Measurements from ENCODE around the gene OPHN1.
A peak's percentile ranks its signal among the peaks of the same experiment; 100 is the strongest.

The OPHN1 gene

DNA sequence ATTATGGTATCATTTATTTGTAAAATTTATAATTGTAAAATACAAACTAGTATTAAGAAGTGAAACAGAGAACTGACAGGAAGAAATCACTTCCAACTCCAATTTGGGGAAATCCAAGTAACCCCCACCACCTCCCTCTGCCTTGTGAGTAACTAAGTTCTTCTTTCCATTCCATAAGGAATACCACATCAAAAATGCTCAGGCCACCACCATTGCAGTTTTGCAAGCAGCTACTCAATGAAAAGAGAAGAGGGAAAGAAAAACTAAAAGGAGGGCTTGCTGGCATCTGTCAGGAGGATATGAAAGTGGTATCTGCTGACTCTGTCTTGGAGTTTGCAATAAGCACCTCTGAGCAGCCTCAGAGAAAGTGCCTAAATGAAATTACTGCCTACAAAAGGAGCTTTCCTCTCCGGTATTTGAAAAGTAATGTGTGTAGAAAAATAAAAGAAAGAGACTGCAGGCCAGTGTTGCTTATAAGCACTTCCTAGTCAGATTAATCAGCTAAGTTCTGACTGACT lies 228.7 kb downstream of the OPHN1 start:
- H3K9me2 ChIP-seq (replicated peaks; ENCODE audit: insufficient read depth, low read length) = no peaks in the 10 kb centered on the region
- no peak overlapping the region for H3K9ac ChIP-seq (ENCODE audit: low read length)
- TF ChIP-seq, protein P1, sequence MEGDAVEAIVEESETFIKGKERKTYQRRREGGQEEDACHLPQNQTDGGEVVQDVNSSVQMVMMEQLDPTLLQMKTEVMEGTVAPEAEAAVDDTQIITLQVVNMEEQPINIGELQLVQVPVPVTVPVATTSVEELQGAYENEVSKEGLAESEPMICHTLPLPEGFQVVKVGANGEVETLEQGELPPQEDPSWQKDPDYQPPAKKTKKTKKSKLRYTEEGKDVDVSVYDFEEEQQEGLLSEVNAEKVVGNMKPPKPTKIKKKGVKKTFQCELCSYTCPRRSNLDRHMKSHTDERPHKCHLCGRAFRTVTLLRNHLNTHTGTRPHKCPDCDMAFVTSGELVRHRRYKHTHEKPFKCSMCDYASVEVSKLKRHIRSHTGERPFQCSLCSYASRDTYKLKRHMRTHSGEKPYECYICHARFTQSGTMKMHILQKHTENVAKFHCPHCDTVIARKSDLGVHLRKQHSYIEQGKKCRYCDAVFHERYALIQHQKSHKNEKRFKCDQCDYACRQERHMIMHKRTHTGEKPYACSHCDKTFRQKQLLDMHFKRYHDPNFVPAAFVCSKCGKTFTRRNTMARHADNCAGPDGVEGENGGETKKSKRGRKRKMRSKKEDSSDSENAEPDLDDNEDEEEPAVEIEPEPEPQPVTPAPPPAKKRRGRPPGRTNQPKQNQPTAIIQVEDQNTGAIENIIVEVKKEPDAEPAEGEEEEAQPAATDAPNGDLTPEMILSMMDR (IDR thresholded peaks at IDR 0.05; ENCODE audit: low read length) = no peak
- TF ChIP-seq EZH2 (optimal IDR thresholded peaks at IDR 0.05; ENCODE audit: low read depth, low read length) (no peak), EZH2phosphoT487 (IDR thresholded peaks at IDR 0.05; ENCODE audit: low read length) (no peak)
- H3K79me2 ChIP-seq (ENCODE audit: low read length) = no peaks in the 10 kb centered on the region
- no peak overlapping the region for H3K27ac ChIP-seq (ENCODE audit: low read length)
- no peaks in the 10 kb centered on the region for H3F3A ChIP-seq (ENCODE audit: insufficient read depth, low read length)
- H4K20me1 ChIP-seq (ENCODE audit: insufficient read depth, low read length) = no peaks in the 10 kb centered on the region
- H2AFZ ChIP-seq (ENCODE audit: low read length) = no peak overlapping the region
- no peaks in the 10 kb centered on the region for H3K9me3 ChIP-seq (replicated peaks; ENCODE audit: insufficient read depth, low read length)
- H3K4me3 ChIP-seq (ENCODE audit: low read length) = no peak overlapping the region
- no peaks in the 10 kb centered on the region for H3K4me1 ChIP-seq (ENCODE audit: low read length)
- no peak overlapping the region for H3K4me2 ChIP-seq (ENCODE audit: low read depth, low read length)
- H3K27me3 ChIP-seq (replicated peaks; ENCODE audit: insufficient read depth, low read length) = no peaks in the 10 kb centered on the region
- peak; percentile 11 for DNase-seq
- H3K36me3 ChIP-seq (replicated peaks; ENCODE audit: insufficient read depth, low read length) = no peaks in the 10 kb centered on the region

DNA sequence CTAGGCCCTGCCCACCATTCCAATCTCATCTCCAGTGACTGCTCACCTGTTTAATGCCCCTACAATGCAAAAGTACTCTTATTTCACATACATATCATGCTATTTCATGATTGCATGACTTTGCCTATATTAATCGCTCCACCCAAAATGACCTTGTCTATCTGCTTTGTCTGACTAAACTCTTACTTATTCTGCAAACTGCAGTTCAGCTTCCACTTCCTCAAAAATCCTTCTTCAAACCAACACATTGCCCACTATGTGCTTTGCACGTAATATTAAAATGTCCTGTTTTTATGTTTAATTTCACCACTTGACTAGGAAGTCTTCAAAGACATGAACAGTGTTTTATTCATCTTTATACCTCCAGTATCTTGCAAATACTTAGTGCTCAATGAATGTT lies 229.6 kb downstream of the OPHN1 start:
- no peaks in the 10 kb centered on the region for H3F3A ChIP-seq (ENCODE audit: insufficient read depth, low read length)
- no peak overlapping the region for H3K4me3 ChIP-seq (ENCODE audit: low read length)
- no peak overlapping the region for H3K27ac ChIP-seq (ENCODE audit: low read length)
- DNase-seq = no peak
- H3K79me2 ChIP-seq (ENCODE audit: low read length) = no peaks in the 10 kb centered on the region
- H3K4me2 ChIP-seq (ENCODE audit: low read depth, low read length) = no peak overlapping the region
- no peaks in the 10 kb centered on the region for H3K27me3 ChIP-seq (replicated peaks; ENCODE audit: insufficient read depth, low read length)
- no peaks in the 10 kb centered on the region for H3K9me3 ChIP-seq (replicated peaks; ENCODE audit: insufficient read depth, low read length)
- no peak overlapping the region for H3K9ac ChIP-seq (ENCODE audit: low read length)
- TF ChIP-seq, protein P1 (IDR thresholded peaks at IDR 0.05; ENCODE audit: low read length) = no peak
- TF ChIP-seq EZH2phosphoT487 (IDR thresholded peaks at IDR 0.05; ENCODE audit: low read length) (no peak), EZH2 (optimal IDR thresholded peaks at IDR 0.05; ENCODE audit: low read depth, low read length) (no peak)
- H3K36me3 ChIP-seq (replicated peaks; ENCODE audit: insufficient read depth, low read length) = no peaks in the 10 kb centered on the region
- no peak overlapping the region for H2AFZ ChIP-seq (ENCODE audit: low read length)
- no peaks in the 10 kb centered on the region for H3K4me1 ChIP-seq (ENCODE audit: low read length)
- no peaks in the 10 kb centered on the region for H4K20me1 ChIP-seq (ENCODE audit: insufficient read depth, low read length)
- H3K9me2 ChIP-seq (replicated peaks; ENCODE audit: insufficient read depth, low read length) = no peaks in the 10 kb centered on the region

DNA sequence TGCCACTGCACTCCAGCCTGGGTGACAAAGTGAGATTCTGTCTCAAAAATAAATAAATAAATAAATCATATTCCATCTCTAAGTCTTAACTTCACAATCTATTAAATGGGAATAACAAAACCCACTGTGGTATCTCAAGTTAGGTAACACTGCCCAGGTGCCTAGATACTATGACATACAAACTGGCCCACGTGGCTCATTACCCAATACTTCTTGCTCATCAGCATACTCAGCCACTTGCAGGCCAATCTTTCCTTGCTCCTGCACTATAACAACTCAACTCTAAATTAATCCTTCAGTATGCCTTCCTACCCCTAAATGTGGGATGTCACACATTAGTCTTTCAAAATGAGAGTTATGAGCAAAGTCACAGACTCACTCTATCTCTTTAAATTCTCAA lies 230.1 kb downstream of the OPHN1 start:
- no peak for DNase-seq
- Histone ChIP-seq H3K4me2 (ENCODE audit: low read depth, low read length) (no peak overlapping the region), H3K79me2 (ENCODE audit: low read length) (no peaks in the 10 kb centered on the region), H3K9me3 (replicated peaks; ENCODE audit: insufficient read depth, low read length) (no peaks in the 10 kb centered on the region), H3K27me3 (replicated peaks; ENCODE audit: insufficient read depth, low read length) (no peaks in the 10 kb centered on the region), H3K4me3 (ENCODE audit: low read length) (no peak overlapping the region), H3K4me1 (ENCODE audit: low read length) (no peaks in the 10 kb centered on the region), H3K9ac (ENCODE audit: low read length) (no peak overlapping the region), H4K20me1 (ENCODE audit: insufficient read depth, low read length) (no peaks in the 10 kb centered on the region), H3K27ac (ENCODE audit: low read length) (no peak overlapping the region), H3F3A (ENCODE audit: insufficient read depth, low read length) (no peaks in the 10 kb centered on the region), H3K36me3 (replicated peaks; ENCODE audit: insufficient read depth, low read length) (no peaks in the 10 kb centered on the region), H3K9me2 (replicated peaks; ENCODE audit: insufficient read depth, low read length) (no peaks in the 10 kb centered on the region), H2AFZ (ENCODE audit: low read length) (no peak overlapping the region)
- TF ChIP-seq, protein P1 (IDR thresholded peaks at IDR 0.05; ENCODE audit: low read length) = no peak

Measured in MM.1S (cell line).